ENCODE results near the gene IL1R2.

IL1R2 gene

GRCh38 chr2:102041351-102041750 is 49.6 kb downstream of the IL1R2 start:
- DNase-seq (ENCODE audit: low read depth): no peak

DNA sequence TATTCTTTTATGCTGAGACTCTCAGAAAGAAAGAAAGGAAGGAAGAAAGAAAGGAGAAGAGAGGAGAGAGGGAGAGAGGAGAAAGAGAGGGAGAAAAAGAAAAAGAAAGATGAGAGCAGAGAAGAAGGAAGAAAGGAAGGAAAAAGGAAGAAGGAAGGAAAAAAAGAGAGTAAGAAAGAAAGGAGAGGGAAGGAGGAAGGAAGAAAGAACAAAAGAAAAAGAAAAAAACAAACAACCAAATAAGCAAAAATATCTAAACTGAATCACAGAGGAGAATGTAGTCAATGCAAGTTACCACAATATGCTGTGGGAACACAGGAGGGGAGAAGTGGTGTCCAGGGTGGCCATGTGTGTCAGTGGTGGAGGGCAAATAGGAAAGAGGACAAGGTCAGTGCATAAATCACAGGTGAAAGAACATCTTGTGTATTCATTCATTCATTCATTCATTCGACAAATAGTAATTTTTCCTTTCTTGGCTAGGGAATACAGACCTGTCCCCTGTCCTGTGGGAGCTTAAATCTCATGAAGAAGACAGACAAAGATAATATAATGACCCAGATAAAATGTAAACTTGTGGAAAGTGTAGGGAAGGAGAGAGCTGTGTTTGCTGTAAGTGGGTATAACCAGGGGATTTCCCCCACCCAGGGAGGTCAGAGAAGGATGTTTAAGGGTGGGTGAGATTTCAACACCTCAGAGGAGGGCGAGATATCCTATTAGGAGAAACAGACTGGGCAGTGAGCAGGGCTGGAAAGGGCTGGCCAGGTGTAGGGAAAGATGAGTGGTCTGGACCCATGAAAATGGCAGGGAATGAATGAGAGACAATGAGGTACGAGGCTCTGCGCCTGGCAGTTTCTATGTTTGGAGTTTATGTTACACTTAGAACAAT is 50.7 kb downstream of the IL1R2 start:
- no peak for DNase-seq (ENCODE audit: low read depth)

DNA sequence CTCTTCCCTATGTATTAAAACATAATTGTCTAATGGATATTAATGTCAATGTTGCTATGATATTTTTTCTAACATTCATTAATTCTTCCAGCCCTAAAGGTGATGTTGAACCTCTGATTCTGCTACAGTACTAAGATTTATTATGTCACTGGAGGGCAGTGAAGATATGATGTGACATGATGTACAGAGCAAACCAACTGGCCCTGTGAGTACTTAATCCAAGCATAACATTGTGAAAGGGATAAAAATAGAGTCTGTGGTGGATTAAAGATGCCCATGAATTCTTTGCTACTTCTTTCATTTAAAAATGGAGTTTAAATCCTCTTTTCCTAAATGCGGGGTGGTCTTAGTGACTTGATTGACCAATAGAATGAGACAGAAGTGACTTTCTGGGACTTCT is 51.8 kb downstream of the IL1R2 start:
- DNase-seq (ENCODE audit: low read depth): no peak

- DNase-seq (ENCODE audit: low read depth): no peak
Observed at GRCh38 chr2:102044235-102044896, 52.6 kb downstream of the IL1R2 start.

- no peak for DNase-seq (ENCODE audit: low read depth)
Observed at GRCh38 chr2:102044967-102045489, 53.3 kb downstream of the IL1R2 start.

GRCh38 chr2:102045697-102046096 is 53.9 kb downstream of the IL1R2 start:
- DNase-seq (ENCODE audit: low read depth): no peak

- DNase-seq (ENCODE audit: low read depth): no peak
Observed at GRCh38 chr2:102046135-102046986, 54.6 kb downstream of the IL1R2 start.

GRCh38 chr2:102048465-102048864 is 56.7 kb downstream of the IL1R2 start:
- DNase-seq (ENCODE audit: low read depth): no peak

GRCh38 chr2:102049756-102050443 is 58.1 kb downstream of the IL1R2 start:
- DNase-seq (ENCODE audit: low read depth): no peak

- DNase-seq (ENCODE audit: low read depth): no peak
Observed at GRCh38 chr2:102050854-102051391, 59.2 kb downstream of the IL1R2 start.

GRCh38 chr2:102051692-102052277 is 60.0 kb downstream of the IL1R2 start:
- DNase-seq (ENCODE audit: low read depth): no peak

DNA sequence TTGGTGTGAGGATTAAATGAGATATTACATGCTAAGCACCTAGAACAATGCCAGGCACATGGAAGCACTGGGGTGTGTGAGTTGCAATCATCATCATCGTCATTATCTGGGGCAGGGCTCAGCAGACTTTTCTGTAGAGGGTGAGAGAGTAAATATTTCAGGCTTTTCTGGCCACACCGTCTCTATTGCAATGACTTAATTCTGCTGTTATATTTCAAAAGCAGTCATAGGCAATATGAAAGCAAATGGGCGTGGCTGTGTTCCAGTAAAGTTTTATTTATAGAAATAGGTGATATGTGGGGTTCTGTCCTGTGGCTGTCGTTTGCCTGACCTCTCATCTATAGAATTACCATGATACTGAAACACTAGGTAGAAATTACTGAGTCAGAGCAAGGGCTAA is 60.6 kb downstream of the IL1R2 start:
- no peak for DNase-seq (ENCODE audit: low read depth)

DNA sequence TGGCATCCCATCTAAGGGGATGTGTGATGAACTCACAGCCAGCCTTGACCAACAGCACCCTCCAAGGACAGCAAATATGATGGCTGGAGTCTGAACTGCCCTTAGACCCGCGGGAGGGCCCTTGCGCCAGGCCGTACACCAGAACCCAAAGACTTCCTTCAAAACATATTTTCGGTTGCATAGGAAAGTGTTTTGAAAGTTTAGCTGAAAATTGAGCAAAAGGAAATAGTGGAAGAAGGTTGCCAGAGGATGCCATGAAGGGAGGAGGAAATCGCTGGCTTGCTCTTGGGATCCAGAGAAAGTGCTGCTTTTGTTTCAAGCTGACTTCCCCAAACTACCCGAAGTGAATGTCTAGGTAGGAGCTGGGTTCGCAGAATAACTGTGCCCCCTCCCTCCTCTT is 61.3 kb downstream of the IL1R2 start:
- no peak for DNase-seq (ENCODE audit: low read depth)

DNA sequence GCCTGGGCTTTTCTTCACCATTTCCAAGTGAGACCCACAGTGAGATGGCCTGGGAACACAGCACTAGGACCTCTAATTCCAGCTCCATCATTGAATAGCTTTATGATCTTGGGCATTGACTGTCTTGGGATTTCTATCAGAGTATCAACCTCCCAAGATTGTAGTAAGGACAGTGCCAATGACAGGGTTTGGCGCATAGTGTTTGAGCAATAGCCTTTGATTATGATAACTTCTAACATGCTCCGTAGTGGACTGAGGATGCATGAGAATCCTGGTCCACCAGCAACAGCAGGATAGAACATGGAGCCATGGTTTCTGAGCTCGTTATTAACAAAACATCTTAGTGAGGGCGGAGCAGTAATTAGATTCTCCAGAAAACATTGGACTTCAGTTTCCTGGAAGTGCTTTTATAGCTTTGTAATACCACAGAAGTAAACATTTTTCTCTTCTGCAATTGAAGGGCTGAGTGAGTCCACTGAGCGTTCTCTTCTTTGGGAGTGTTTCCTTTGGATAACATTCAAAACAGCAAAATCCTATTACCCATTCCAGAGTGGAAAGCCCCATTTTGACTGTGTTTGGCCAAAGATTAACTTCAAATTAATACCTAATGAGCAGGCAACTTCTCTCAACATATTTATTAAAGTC is 63.7 kb downstream of the IL1R2 start:
- DNase-seq (ENCODE audit: low read depth): no peak

GRCh38 chr2:102056079-102056581 is 64.4 kb downstream of the IL1R2 start:
- DNase-seq (ENCODE audit: low read depth): no peak

GRCh38 chr2:102057502-102058292 is 65.9 kb downstream of the IL1R2 start:
- no peak for DNase-seq (ENCODE audit: low read depth)

GRCh38 chr2:102058293-102058833 is 66.6 kb downstream of the IL1R2 start:
- DNase-seq (ENCODE audit: low read depth): no peak

DNA sequence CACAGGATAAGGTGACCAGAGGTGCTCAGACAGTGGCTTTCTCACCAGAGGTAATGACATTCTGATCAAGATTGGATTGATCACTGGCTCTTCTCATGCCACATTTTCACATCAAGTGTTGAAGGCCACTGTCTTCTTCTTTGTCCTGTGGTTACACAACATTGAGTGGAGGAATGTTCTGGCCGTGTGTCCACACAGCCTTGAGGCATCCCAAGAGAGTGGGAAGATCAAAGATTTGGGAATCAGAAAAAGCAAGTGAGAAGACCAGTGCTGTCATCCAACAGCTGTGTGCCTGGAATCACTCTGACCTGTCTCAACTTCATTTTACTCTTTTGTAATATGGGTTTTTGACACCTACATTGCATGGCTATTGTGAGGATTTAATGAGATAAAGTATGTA is 67.4 kb downstream of the IL1R2 start:
- DNase-seq (ENCODE audit: low read depth): no peak

GRCh38 chr2:102060047-102060446 is 68.3 kb downstream of the IL1R2 start:
- no peak for DNase-seq (ENCODE audit: low read depth)

Data from activated T-cell treated with anti-CD3 and anti-CD28 coated beads for 1 hour (primary cell).